Lung (tissue), 12 donors: Measurements from ENCODE around the gene SYNE3. TPM values are rescaled to one million over a fixed set of nuclear protein-coding genes. Genes with fewer than 3 reads are reported as not detected.
A peak's percentile ranks its signal among the peaks of the same experiment; 100 is the strongest.

ENCODE experiments used
- ATAC-seq: fragments of 200-7000 bp; cut with Tn5 transposase; one replicate; pipeline ENCODE4 v1.9.1; 2020; ENCODE audit warnings: moderate number of reproducible peaks; ENCODE audit not compliant: insufficient read depth, low FRiP score
- DNase-seq, 3 donors: peaks; one replicate each; pipeline ENCODE4 v3.0.0-alpha.2; 2013 to 2017
- H3K27ac ChIP-seq, 2 donors: one replicate each; pipeline ENCODE4 v1.5.1; 2013; ENCODE audit warnings: mild to moderate bottlenecking in 2 of 2, moderate library complexity in 2 of 2, control low read depth in 1 of 2, inconsistent platforms in 1 of 2, low read depth in 1 of 2, low read length in 1 of 2
- H3K27me3 ChIP-seq, 3 donors: one replicate each; pipeline ENCODE4 v1.5.1; 2013; ENCODE audit warnings: low read length in 2 of 3; ENCODE audit not compliant: control insufficient read depth in 3 of 3, insufficient read depth in 3 of 3
- H3K36me3 ChIP-seq, 4 donors: one replicate each; pipeline ENCODE4 v1.5.1; 2013; ENCODE audit warnings: low read length in 4 of 4, mild to moderate bottlenecking in 1 of 4, moderate library complexity in 1 of 4; ENCODE audit not compliant: control insufficient read depth in 4 of 4, insufficient read depth in 4 of 4
- H3K4me1 ChIP-seq, 5 donors: one replicate each; pipeline ENCODE4 v1.5.1; 2013; ENCODE audit warnings: low read length in 5 of 5, mild to moderate bottlenecking in 2 of 5, moderate library complexity in 1 of 5; ENCODE audit not compliant: control insufficient read depth in 5 of 5, insufficient read depth in 5 of 5
- H3K4me3 ChIP-seq: one replicate; pipeline ENCODE4 v1.5.1; 2013; ENCODE audit warnings: mild to moderate bottlenecking, control low read depth, moderate library complexity
- H3K9ac ChIP-seq, 2 donors: one replicate each; pipeline ENCODE4 v1.5.1; 2013; ENCODE audit warnings: low read length in 2 of 2, control low read depth in 1 of 2; ENCODE audit not compliant: insufficient read depth in 1 of 2
- H3K9me3 ChIP-seq, 4 donors: one replicate each; pipeline ENCODE4 v1.5.1; 2013; ENCODE audit warnings: low read length in 3 of 4, mild to moderate bottlenecking in 1 of 4, moderate library complexity in 1 of 4; ENCODE audit not compliant: control insufficient read depth in 4 of 4, insufficient read depth in 3 of 4
- WGBS, 2 donors: extraction: QIAGEN DNeasy Blood & Tissue Kit; methylation state at CpG; one replicate each; pipeline ENCODE4 v1.1.7; 2013; 5-methylcytosine and 5-hydroxymethylcytosine counted together
- polyA plus RNA-seq, 2 donors: library from polyadenylated mRNA; stranded (reverse); fragments of 200-250 nt; gene quantifications; one replicate each; pipeline ENCODE4 v1.2.1, GENCODE V29; 2013
- total RNA-seq, 2 donors: library from RNA; depleted of rRNA in 1 of 2; stranded (reverse); fragments of >200 nt in 1 of 2; gene quantifications; one replicate each; pipeline ENCODE4 v1.2.1, GENCODE V29; 2014 to 2021
- TF ChIP-seq, protein P1 (sequence below): IDR thresholded peaks from 2 replicates; pipeline ENCODE4 v1.5.1; 2012; ENCODE audit warnings: mild to moderate bottlenecking; ENCODE audit errors: control extremely low read depth, extremely low read depth
- donor health status: control.
- donor health status: control.
- donor health status: Bipolar disorder and iron deficiency.
- donor health status: healthy.
- donor health status: DM: yes; HTN: yes; CAD: no.

The SYNE3 gene
- total and polyA plus RNA-seq, 4 donors: 2.7 to 30.5 (median 6.1) TPM

DNA sequence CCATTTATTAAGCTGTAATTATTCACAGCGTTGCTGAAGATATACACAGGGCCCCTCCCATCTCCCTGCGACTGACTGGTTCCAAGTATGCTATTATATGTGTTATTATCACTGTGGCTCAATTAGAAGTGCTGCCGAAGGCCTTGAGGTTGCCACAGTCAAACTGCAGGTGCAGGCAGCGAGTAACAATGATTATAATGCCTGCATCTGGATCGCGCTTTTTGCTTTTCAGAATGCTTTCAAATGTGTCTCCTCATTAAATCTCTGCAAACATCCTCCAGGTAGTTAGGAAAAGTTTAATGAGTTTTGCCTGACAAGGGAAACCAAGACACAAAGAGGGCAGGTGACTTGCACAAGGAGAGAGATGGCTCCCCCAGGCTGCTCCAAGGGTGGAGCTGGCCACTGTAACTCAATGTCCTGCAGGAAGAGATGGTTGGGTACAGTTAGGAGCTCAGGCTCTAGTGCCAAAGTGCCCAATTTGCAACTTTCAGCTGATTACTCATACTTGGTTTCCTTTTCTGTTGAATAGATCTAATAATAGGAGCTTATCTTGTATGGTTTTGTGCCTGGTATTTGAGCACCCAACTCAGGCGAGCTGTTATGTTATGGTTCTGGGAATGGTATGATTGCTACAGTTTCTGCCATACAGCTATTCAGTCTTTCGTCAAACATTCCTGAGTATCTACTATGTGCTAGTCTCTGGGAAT lies 1.7 kb upstream of the SYNE3 start:
- Histone ChIP-seq H3K9ac (no peak overlapping the region), H3K36me3 (peaks cover 0 to 4% (median 1%) of the 10 kb centered on the region in 4 donors), H3K4me1 (peaks cover 6 to 37% (median 15%) of the 10 kb centered on the region in 5 donors), H3K4me3 (no peak overlapping the region), H3K9me3 (no peaks in the 10 kb centered on the region), H3K27ac (peak overlapping the region; percentile 51 to 58), H3K27me3 (peaks cover 0 to 10% (median 0%) of the 10 kb centered on the region in 3 donors)
- ATAC-seq (no peak), DNase-seq (no peak)
- 63 to 74% methylated on average over 8 of the region's 8 CpGs for WGBS, 2 donors
- TF ChIP-seq, protein P1, sequence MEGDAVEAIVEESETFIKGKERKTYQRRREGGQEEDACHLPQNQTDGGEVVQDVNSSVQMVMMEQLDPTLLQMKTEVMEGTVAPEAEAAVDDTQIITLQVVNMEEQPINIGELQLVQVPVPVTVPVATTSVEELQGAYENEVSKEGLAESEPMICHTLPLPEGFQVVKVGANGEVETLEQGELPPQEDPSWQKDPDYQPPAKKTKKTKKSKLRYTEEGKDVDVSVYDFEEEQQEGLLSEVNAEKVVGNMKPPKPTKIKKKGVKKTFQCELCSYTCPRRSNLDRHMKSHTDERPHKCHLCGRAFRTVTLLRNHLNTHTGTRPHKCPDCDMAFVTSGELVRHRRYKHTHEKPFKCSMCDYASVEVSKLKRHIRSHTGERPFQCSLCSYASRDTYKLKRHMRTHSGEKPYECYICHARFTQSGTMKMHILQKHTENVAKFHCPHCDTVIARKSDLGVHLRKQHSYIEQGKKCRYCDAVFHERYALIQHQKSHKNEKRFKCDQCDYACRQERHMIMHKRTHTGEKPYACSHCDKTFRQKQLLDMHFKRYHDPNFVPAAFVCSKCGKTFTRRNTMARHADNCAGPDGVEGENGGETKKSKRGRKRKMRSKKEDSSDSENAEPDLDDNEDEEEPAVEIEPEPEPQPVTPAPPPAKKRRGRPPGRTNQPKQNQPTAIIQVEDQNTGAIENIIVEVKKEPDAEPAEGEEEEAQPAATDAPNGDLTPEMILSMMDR: no peak

DNA sequence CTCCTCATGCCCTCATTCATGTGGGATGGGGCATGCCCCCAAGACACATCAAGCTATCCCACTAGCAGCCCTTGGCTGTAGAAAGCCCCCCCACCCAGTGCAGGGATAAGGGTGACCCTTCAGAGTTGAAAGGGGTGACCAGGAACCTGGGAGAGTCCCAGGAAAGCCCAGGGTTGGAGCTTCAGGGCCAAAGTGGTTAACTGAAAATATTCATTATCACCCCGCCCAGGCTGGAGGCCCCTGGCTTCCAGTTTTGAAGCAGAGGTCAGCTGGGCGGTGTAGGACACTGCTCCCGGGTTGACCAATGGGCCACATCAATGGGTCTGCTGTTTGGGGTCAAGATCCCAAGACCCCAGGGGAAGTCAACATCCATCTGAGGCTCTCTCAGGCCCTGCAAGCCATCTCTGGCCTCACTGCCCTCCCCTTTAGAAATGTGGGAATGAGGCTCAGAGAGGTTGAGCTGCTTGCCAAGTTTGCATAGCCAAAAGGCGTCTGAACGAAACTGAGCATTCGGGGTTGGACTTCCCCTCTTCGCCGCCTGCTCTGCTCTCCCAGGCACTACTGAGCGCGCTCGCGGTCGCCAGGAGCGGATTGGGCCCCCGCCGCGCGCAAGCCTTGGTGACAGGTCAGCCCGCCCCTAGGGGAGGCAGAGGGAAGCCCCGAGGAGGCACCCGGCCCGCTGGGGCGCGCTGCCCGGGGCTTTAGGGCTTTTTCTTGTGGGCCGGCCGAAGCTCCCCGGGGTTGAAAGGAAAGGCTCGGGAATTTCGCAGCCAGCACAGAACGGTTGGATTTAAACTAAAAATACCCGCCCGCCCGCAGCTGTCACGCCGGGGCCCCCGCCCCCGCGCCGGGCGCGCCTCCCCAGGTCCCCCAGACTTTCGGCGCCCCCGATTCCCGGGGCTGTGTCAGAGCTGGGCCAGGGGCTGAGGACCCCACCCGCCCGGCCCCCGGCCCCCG lies 576 bp downstream of the SYNE3 start:
- H3K36me3 ChIP-seq: no peaks in the 10 kb centered on the region
- H3K27ac ChIP-seq: peak overlapping the region; percentile 62 to 73
- DNase-seq (peak; percentile 73 to 75 (median 74)), ATAC-seq (peak; percentile 60)
- no peak overlapping the region for H3K9ac ChIP-seq
- H3K4me3 ChIP-seq: peak overlapping the region; percentile 33
- WGBS, 2 donors: 1 to 3% methylated on average over 38 to 50 of the region's 50 CpGs
- H3K9me3 ChIP-seq: no peaks in the 10 kb centered on the region
- peaks cover 6 to 33% (median 15%) of the 10 kb centered on the region in 5 donors for H3K4me1 ChIP-seq
- peaks cover 0 to 10% (median 0%) of the 10 kb centered on the region in 3 donors for H3K27me3 ChIP-seq
- TF ChIP-seq, protein P1: peak; percentile 29

DNA sequence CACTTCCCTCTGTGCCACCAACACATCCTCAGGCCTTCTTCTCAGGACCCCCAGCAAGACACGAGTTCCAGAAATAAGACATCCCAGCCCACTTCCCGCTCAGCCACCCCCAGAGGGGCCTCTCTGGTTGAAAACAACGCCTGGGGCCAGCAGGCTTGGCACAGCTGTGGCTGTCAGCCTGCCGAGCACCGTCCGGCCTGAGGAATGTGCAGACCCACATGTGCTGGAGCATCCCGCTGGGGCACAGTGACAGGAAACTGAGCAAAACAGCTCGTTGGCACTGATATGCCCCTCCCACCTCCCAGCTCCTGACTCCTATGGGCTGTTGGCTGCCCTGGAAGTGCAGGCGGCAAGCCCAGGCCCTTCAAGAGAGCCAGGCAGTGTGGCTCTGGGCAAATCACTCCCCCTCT lies 1.4 kb downstream of the SYNE3 start:
- ATAC-seq: peak; percentile 9
- Histone ChIP-seq H3K4me1 (peaks cover 6 to 29% (median 15%) of the 10 kb centered on the region in 5 donors), H3K27ac (peak overlapping the region in 1 of 2 donors; percentile 73)

More for the DNA sequence above, 1.4 kb downstream of the SYNE3 start:
- Histone ChIP-seq H3K9ac (no peak overlapping the region), H3K27me3 (peaks cover 0 to 10% (median 0%) of the 10 kb centered on the region in 3 donors), H3K4me3 (no peak overlapping the region), H3K36me3 (peaks cover 0 to 1% (median 0%) of the 10 kb centered on the region in 4 donors), H3K9me3 (no peaks in the 10 kb centered on the region)
- TF ChIP-seq, protein P1: no peak
- DNase-seq: peak; percentile 86 to 90 (median 90)
- WGBS, 2 donors: 3 to 8% methylated on average over 9 of the region's 9 CpGs
